ENCODE results near the gene ZNF35.

Gene ZNF35

DNA sequence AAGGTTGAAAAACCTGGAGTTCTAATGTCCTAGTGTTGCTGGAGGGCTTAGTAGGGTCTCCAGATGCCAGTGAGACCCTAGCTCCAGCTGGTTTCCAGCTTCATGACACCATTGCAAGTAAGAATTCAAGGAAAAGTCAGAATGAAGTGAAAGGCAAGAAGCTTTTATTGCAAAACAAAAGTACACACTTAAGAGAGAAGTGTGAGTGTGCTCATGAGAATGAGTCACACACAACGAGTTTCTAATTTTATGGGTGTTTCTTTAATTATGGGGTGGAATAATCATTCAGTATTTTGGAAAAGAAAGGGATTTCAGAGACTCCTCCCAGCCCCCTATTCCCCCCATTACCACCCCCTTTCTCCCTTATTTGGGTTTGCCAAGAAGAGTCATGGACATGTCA is 39.4 kb downstream of the ZNF35 start:
- DNase-seq = no peak

Measured in SHP77 treated with DMSO at 0.1 percent for 48 hours (cell line).